ENCODE measurements around the gene RIMS4. TPM values are rescaled to one million over a fixed set of nuclear protein-coding genes. Genes with fewer than 3 reads are reported as not detected.

Gene RIMS4
- total RNA-seq, result 1 to 10 TPM in 1 of 3 donors, under 1 TPM in 2; 0.66 to 1.8 (median 0.96) TPM

DNA sequence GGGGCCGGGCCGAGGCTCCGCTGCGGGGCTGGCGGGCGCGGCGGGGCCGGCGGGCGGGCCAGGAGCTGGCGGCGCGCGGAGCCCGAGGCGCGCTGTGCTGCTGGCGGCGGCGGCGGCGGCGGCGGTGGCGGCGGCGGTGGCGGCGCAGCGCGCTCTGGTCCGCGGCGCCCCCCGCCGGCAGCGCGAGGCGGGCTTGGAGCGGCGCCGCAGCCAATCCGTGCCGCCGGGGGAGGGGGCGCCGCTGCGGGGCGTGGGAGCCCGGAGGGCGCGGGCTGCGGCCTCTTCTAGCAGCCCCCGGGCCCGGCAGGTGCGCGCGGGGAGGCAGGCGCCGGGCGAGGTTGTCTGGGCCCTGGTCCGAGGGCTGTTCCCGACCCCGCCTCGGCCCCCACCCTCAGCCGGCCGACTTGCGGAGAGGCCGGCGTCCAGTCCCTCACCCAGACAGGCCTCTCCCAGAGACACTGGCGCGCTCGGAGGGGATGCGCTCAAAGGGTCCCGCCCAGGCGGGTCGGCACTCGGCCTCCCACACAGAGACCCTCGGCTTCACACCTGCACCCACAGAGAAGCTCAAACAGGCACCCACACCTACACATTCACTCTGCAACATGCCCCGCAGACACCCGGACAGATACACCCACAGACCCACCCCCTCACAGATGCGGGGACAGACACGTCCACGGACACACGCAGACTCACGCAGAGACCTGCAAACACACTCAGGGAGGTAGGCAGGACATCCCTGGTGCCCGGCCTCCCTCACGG, at the start of gene RIMS4:
RIMS4 (minus strand) TSS at position 156 of the 759 bp plus-strand sequence. CDS start 275 bp downstream, outside the sequence.
- peaks cover 0 to 49% of the 10 kb centered on the region in 2 donors for H3K27me3 ChIP-seq
- TF ChIP-seq POLR2A (IDR thresholded peaks at IDR 0.05) (no peak), POLR2AphosphoS5 (IDR thresholded peaks at IDR 0.05) (no peak)
- TF ChIP-seq, protein P1, sequence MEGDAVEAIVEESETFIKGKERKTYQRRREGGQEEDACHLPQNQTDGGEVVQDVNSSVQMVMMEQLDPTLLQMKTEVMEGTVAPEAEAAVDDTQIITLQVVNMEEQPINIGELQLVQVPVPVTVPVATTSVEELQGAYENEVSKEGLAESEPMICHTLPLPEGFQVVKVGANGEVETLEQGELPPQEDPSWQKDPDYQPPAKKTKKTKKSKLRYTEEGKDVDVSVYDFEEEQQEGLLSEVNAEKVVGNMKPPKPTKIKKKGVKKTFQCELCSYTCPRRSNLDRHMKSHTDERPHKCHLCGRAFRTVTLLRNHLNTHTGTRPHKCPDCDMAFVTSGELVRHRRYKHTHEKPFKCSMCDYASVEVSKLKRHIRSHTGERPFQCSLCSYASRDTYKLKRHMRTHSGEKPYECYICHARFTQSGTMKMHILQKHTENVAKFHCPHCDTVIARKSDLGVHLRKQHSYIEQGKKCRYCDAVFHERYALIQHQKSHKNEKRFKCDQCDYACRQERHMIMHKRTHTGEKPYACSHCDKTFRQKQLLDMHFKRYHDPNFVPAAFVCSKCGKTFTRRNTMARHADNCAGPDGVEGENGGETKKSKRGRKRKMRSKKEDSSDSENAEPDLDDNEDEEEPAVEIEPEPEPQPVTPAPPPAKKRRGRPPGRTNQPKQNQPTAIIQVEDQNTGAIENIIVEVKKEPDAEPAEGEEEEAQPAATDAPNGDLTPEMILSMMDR (IDR thresholded peaks at IDR 0.05), result no peak
- H3K4me3 ChIP-seq, result peak within 1 kb of the TSS; percentile 33 to 59 (median 38)
- no peaks in the 10 kb centered on the region for H3K36me3 ChIP-seq
- H3K4me1 ChIP-seq, result no peaks in the 10 kb centered on the region
- H3K9me3 ChIP-seq, result peaks cover 12 to 16% of the 10 kb centered on the region in 2 donors
- DNase-seq (ENCODE audit: low spot score in 2 of 2), result peak in 1 of 2 donors; percentile 36
- intact Hi-C loops (cut with DNase I; ENCODE audit: low total_unique reads), result no loop called here
- H3K27ac ChIP-seq, result no peak within 1 kb of the TSS

DNA sequence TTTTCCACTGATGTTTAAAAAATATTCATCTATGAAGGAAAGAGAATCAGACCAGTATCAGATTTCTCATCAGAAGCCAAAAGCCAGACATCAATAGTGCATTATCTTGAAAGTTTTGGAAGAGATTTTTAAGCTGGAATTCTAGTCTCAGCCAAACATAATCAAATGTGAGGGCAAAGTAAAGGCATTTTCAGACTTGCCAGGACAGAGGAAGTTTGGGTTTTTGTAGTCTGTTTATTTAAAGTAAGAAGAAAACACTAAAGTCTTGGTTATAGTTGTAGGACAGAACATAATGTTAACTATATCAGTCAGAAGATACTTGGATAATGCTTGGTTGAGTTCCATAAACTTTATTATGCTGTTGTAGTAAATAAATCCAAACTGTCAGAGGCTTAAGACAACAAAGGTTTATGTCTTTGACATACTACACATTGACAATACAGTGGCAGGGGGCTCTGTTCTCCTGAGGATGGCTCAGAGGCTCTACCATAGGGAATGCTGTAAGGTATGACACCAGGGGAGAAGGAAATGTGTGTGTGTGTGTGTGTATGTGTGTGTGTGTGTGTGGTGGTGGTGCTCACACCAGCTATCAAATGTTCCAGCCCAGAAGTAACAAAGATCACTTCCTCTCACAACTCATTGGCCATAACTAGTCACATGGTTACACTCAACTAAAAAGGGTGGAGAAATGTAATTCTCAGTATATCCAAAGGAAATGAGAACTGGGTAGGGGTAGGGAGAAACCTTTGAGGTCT, 48.4 kb upstream of the RIMS4 start:
- no peaks in the 10 kb centered on the region for H3K36me3 ChIP-seq
- intact Hi-C loops (cut with DNase I; ENCODE audit: low total_unique reads), result no loop called here

DNA sequence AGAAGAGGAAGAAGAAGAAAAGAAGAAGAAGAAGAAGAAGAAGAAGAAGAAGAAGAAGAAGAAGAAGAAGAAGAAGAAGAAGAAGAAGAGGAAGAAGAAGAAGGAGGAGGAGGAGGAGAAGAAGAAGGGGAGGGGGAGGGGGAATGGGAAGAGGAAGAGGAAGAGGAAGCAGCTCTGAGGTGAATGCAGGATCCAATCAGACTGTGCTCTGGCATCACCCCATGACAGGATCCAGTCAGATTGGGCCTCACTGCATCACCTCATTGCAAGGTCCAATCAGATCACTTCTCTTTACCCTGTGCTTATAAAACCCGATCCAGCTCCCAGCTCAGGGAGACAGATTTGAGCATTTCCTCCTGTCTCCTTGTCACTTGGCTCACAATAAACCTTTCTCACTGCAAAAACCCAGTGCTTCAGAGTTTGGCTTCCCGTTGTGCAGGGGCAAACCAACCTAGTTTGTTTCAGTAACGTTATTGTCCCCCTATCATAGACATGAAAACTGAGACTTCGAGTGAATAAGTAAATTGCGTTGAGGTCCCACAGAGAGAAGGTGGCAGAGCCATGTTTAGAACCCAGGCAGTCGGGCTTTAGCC, 46.6 kb upstream of the RIMS4 start:
- intact Hi-C loops (cut with DNase I; ENCODE audit: low total_unique reads), result no loop called here
- Histone ChIP-seq H3K4me1 (no peaks in the 10 kb centered on the region), H3K9me3 (no peaks in the 10 kb centered on the region), H3K36me3 (no peaks in the 10 kb centered on the region), H3K4me3 (no peak overlapping the region), H3K27me3 (no peaks in the 10 kb centered on the region), H3K27ac (no peak overlapping the region)
- TF ChIP-seq POLR2AphosphoS5 (IDR thresholded peaks at IDR 0.05) (no peak), POLR2A (IDR thresholded peaks at IDR 0.05) (no peak)
- TF ChIP-seq, protein P1 (IDR thresholded peaks at IDR 0.05), result no peak
- DNase-seq (ENCODE audit: low spot score in 2 of 2), result no peak

More for the DNA sequence above, 48.4 kb upstream of the RIMS4 start:
- no peak for DNase-seq (ENCODE audit: low spot score in 2 of 2)
- no peaks in the 10 kb centered on the region for H3K9me3 ChIP-seq
- H3K27ac ChIP-seq, result no peak overlapping the region
- TF ChIP-seq POLR2A (IDR thresholded peaks at IDR 0.05) (no peak), POLR2AphosphoS5 (IDR thresholded peaks at IDR 0.05) (no peak)
- TF ChIP-seq, protein P1 (IDR thresholded peaks at IDR 0.05), result no peak
- no peaks in the 10 kb centered on the region for H3K27me3 ChIP-seq
- no peaks in the 10 kb centered on the region for H3K4me1 ChIP-seq
- H3K4me3 ChIP-seq, result no peak overlapping the region

DNA sequence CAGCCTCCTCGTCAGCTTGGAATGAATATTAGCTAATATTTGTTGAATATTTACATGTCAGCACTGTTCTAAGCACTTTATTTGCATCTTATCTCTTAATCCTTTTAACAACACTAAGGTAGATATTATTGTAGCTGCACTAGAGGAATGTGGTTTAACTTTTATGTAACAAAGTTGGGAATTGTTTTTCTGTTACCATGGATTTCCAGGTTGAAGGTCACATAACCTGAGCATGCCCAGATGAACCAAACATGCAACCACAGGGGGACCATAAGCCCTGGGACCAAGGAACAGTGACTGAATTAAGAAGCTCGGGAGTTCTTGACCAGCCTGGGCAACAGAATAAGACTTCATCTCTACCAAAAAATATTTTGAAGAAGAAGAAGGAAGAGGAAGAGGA, 46.1 kb upstream of the RIMS4 start:
- Histone ChIP-seq H3K4me1 (no peaks in the 10 kb centered on the region), H3K36me3 (no peaks in the 10 kb centered on the region), H3K9me3 (no peaks in the 10 kb centered on the region), H3K27ac (no peak overlapping the region), H3K4me3 (no peak overlapping the region), H3K27me3 (no peaks in the 10 kb centered on the region)
- no peak for TF ChIP-seq POLR2A (IDR thresholded peaks at IDR 0.05)
- TF ChIP-seq POLR2AphosphoS5 (IDR thresholded peaks at IDR 0.05), result no peak
- TF ChIP-seq, protein P1 (IDR thresholded peaks at IDR 0.05), result no peak
- no peak for DNase-seq (ENCODE audit: low spot score in 2 of 2)
- intact Hi-C loops (cut with DNase I; ENCODE audit: low total_unique reads), result no loop called here
